SK-N-SH (cell line): ENCODE measurements around the gene PRKG1.

Experiments
- EP300 ChIP-seq, 2 experiments: IDR thresholded peaks; 2 replicates each; pipeline versions ENCODE4 v1.4.0 to v1.6.1; 2012; ENCODE audit warnings: borderline replicate concordance in 1 of 2, low read depth in 1 of 2, low read length in 1 of 2
- EZH2phosphoT487 ChIP-seq: fragments of 200-600 bp; sonication (generic); IDR thresholded peaks from 2 replicates; pipeline ENCODE4 v1.6.1; 2017; ENCODE audit warnings: low read depth, mixed run types, mild to moderate bottlenecking, antibody characterized with exemption, moderate library complexity, borderline replicate concordance
- GABPA ChIP-seq: IDR thresholded peaks from 2 replicates; pipeline ENCODE4 v1.4.0; 2012; ENCODE audit warnings: low read depth, mild to moderate bottlenecking
- JUND ChIP-seq: IDR thresholded peaks from 2 replicates; pipeline ENCODE4 v1.4.0; 2012
- NFIC ChIP-seq: IDR thresholded peaks from 2 replicates; pipeline ENCODE4 v1.4.0; 2012; ENCODE audit warnings: borderline replicate concordance
- POLR2AphosphoS5 ChIP-seq: IDR thresholded peaks from 2 replicates; pipeline ENCODE4 v1.6.1; 2012; ENCODE audit warnings: low read depth, low read length
- TAF1 ChIP-seq: IDR thresholded peaks from 2 replicates; pipeline ENCODE4 v1.6.1; 2012; ENCODE audit warnings: low read depth, mild to moderate bottlenecking, low read length, moderate library complexity, borderline replicate concordance
- YY1 ChIP-seq: IDR thresholded peaks from 2 replicates; pipeline ENCODE4 v1.4.0; 2012; ENCODE audit warnings: low read depth, mild to moderate bottlenecking
- TF ChIP-seq, protein P1 (sequence below): fragments of 150-350 bp; IDR thresholded peaks from 2 replicates; pipeline ENCODE4 v1.6.1; 2017; ENCODE audit warnings: antibody characterized with exemption, low read length, low read depth, borderline replicate concordance
- TF ChIP-seq, protein P2 (sequence below): fragments of 200-600 bp; sonication (generic); IDR thresholded peaks from 2 replicates; pipeline ENCODE4 v1.6.1; 2017; ENCODE audit warnings: antibody characterized with exemption, mild to moderate bottlenecking, moderate library complexity
- TF ChIP-seq, protein P3 (sequence below): IDR thresholded peaks from 2 replicates; pipeline ENCODE4 v1.4.0; 2012; ENCODE audit warnings: low read depth, borderline replicate concordance

DNA sequence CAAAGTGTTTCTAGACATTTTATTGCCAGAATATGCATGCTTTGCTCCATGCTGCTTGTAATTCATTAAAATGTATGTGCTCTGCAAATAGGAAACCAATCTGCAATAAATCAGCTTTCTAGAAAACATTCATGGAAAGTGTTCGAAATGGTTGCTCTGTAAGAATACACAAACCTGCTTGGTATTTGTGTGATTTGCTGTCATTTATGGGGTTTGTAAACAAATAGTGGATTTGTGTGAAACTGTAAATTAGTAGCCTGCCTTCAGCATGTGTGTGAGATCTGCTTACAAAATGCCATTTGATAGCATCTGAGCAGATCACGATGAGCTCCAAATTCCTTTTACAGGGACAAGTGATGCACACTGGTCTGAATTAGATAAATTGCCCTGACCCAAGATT, 844.2 kb downstream of the PRKG1 start:
- TF ChIP-seq, protein P1, sequence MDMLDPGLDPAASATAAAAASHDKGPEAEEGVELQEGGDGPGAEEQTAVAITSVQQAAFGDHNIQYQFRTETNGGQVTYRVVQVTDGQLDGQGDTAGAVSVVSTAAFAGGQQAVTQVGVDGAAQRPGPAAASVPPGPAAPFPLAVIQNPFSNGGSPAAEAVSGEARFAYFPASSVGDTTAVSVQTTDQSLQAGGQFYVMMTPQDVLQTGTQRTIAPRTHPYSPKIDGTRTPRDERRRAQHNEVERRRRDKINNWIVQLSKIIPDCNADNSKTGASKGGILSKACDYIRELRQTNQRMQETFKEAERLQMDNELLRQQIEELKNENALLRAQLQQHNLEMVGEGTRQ = no peak
- TF ChIP-seq NFIC (no peak), JUND (no peak), EZH2phosphoT487 (no peak), POLR2AphosphoS5 (no peak), YY1 (no peak), EP300 (IDR thresholded peaks at IDR 0.05; ENCODE audit: borderline replicate concordance in 1 of 2, low read depth in 1 of 2, low read length in 1 of 2) (no peak), TAF1 (no peak), GABPA (no peak)
- TF ChIP-seq, protein P2, sequence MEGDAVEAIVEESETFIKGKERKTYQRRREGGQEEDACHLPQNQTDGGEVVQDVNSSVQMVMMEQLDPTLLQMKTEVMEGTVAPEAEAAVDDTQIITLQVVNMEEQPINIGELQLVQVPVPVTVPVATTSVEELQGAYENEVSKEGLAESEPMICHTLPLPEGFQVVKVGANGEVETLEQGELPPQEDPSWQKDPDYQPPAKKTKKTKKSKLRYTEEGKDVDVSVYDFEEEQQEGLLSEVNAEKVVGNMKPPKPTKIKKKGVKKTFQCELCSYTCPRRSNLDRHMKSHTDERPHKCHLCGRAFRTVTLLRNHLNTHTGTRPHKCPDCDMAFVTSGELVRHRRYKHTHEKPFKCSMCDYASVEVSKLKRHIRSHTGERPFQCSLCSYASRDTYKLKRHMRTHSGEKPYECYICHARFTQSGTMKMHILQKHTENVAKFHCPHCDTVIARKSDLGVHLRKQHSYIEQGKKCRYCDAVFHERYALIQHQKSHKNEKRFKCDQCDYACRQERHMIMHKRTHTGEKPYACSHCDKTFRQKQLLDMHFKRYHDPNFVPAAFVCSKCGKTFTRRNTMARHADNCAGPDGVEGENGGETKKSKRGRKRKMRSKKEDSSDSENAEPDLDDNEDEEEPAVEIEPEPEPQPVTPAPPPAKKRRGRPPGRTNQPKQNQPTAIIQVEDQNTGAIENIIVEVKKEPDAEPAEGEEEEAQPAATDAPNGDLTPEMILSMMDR = no peak
- TF ChIP-seq, protein P3, sequence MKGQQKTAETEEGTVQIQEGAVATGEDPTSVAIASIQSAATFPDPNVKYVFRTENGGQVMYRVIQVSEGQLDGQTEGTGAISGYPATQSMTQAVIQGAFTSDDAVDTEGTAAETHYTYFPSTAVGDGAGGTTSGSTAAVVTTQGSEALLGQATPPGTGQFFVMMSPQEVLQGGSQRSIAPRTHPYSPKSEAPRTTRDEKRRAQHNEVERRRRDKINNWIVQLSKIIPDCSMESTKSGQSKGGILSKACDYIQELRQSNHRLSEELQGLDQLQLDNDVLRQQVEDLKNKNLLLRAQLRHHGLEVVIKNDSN = no peak
